Skeletal muscle cell (primary cell): Measurements from ENCODE around the gene KLHL8.
"Not testable (repeated sequence)": the region's sequence is repeated elsewhere in the genome, so short reads cannot be mapped to it uniquely, and the experiment has no call there.

Experiments
- DNase-seq: peaks from one replicate; pipeline ENCODE4 v3.0.0-alpha.2; 2010; ENCODE audit warnings: low read depth
- H3K4me3 ChIP-seq: 2 replicates; pipeline ENCODE4 v1.5.1; 2011; ENCODE audit warnings: low read depth, mild to moderate bottlenecking, control low read depth, low read length, moderate library complexity

Gene KLHL8

DNA sequence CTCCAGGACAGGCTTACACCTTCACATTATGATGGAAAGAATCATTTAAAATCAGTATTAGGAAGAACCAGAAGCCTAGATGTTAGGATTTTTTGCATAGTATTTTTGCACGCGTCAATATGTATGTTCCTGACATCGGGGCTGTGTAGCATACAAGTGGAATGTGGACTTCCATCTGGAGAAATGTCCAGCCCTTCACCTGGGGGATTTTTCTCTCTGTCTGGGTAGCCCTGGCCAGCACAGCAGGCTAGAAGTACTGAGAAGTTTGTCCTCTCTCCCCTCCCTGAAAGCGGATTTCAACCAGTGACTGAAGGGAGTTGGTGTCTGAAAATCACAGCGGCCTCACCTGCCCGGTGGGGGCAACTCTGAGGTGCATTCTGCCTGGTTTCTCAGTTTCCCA is 10.4 kb upstream of the KLHL8 start:
- no peak overlapping the region for H3K4me3 ChIP-seq
- no peak for DNase-seq

DNA sequence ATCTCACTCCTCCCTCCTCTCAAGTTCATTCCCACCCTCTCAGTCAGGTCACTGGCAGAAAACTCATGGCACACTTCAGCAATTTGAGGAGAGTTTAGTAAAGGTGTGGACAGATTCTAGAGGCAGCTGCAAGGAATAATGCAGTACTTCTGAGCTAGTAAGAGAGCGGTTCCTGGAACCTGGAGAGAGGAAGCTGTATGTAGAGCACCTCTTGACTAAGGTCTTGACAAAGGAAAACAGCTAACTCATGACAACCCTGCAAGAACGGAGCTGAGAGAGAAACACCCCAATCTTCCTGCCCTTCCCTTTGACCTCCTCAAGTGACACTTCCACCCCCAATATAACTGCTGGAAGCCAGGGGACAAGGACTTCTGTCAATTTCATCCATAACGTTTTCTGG is 9.6 kb upstream of the KLHL8 start:
- DNase-seq = no peak

DNA sequence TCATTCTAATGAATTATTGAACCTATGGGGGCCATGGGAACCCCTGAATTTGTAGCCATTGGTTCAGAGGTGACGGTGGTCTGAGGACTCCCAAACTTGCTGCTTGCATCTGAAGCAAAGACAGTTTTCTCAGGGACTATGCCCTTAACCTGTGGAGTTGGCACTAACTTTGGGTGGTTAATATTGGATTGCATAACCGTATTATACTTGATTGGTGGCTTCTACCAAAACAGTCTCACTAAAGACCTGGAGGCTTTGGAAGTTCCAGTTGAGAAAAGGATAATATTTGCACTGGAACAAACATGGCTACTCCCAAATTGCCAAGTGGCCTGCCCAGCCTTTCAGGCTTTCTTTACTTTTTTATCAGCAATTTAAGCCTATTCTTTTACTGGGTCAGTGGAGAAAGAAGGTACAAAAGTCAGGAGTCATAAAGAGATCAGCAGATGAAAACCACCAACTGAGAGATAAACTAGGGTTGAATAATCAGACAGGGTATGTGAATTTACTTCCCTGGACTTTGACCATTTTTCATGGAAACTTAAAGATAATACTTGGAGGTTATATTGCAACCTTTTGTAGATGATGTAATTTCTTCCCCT is 7.9 kb upstream of the KLHL8 start:
- no peak for DNase-seq
- H3K4me3 ChIP-seq = no peak overlapping the region

More for the DNA sequence above, 9.6 kb upstream of the KLHL8 start:
- no peak overlapping the region for H3K4me3 ChIP-seq

DNA sequence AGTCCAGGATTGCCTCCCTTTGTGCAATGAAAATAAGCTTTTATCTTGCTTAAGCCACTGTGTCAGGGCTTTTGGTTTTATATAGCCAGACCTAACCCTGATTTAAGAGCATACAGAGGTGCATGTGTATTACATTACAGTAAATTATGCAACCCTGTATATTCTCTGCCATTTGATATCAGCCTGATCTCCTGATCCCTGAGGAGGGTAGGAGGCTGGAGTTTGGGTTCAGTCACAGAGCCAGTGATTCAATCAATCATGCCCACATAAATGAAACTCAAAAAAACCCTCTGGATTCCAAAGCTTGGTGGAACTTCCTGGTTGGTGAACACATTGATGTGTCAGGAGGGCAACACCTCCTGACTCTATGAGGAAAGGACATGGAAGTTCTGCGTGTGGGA is 7.3 kb upstream of the KLHL8 start:
- H3K4me3 ChIP-seq = no peak overlapping the region
- DNase-seq = no peak

DNA sequence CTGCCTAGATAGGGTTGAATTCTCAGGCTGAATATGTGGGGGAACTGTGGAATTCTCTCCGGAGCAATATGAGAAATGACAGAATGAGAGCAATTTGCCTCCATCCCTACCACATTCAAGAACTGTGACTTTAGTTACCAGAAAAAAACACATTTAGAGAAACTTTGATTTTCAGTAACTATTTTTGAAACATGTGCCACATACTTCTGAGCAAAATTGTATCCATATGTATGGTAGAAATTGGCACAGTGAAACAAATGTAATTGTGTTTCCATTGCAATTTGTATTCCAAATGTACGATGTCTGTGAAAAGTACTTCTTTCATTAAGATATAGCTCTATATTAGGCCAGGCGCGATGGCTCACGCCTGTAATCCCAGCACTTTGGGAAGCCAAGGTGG is 5.5 kb upstream of the KLHL8 start:
- no peak for DNase-seq
- H3K4me3 ChIP-seq = no peak overlapping the region

DNA sequence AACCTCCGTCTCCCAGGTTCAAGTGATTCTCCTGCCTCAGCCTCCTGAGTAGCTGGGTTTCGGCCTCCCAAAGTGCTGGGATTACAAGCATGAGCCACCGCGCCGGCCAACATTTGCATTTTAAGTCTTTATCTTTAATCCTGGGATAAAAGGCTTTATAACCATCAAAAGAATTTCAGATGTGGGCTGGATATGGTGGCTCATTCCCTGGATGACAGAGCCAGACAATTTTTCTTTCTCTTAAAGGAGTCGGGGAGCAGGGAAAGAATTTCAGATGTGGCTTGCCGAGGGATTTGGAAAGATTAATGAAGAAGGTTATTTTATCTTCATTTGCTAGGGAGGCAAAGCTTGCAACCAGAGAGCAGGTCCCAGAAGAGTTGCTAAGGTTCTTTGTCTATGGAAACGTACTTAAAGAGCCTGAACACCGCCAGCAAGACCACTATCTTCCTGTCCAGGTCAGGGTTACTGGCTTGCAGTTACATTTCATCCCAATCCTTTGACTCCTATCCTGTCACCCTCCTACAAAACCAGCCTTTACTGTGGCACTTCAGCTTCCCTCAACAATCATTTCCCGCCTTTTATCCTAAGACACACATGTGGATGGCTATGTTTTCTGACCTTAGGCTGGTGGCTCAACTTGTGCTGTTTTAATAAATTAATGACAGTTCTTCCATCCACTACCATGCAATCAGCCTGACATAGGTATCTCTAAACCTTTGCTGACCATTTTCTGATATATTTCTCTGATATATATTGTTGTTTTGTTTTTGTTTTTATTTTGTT is 3.9 kb upstream of the KLHL8 start:
- DNase-seq = no peak
- no peak overlapping the region for H3K4me3 ChIP-seq

DNA sequence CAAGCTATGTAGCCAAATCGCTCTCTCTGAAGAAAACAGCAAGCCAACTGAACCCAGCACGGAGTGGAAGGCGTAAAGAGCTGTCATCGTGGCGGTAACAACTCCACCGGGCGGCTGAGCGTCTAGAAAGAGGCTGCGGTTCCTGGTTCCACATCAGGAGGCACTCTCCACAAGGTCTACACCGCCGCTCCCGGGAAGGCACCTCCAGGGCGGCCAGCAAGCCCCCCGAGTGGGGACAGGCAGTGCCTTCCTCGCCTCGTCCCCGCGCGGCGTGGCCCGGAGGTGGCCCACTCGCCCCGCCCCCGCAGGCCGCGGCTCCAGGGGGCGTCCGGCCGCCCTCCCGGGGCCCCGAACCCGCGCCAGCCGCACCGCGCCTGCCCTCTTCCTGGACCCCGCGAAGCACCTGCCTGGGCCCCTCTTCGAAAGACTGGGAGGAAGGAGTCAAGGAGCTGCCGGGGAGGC is 755 bp downstream of the KLHL8 start:
- H3K4me3 ChIP-seq = peak overlapping the region; percentile 96
- DNase-seq = no peak

DNA sequence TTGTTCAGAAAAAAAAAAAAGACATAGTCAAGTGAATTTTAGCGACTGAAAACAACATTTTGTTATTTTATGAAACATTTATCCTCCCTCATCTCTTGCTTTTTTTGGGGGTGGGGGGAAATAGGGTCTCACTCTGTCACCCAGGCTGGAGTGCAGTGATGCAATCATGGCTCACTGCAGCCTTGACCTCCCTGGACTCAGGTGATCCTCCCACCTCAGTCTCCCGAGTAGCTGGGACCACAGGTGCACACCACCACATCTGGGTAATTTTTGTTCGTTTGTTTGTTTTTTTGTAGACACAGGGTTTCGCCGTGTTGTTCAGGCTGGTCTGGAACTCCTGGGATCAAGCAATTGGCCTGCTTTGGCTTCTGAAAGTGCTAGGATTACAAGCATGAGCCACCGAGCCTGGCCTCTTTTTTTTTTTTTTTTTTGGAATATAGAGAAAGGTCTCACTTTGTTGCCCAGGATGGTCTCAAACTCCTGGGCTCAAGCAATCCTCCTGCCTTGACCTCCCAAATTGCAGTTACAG is 3.1 kb downstream of the KLHL8 start:
- not testable (repeated sequence) for DNase-seq, H3K4me3 ChIP-seq

DNA sequence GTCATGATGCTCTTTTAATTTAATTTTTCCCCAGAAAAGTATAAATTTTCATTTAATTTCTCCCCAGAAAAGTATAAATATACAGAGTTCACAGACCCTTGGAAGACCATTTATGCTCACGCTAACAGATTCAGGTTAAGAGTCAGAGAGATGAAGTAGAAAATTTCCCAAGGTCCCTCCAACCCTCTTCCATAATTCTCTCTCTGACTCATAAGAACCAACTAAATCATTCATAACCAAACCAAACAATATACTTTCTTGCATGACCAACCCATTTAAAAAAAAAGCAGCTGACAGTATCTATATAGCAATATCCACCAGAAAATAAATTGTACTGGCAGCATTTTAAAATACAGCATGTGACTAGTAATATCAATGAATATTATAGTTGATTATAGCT is 3.9 kb downstream of the KLHL8 start:
- DNase-seq = no peak

DNA sequence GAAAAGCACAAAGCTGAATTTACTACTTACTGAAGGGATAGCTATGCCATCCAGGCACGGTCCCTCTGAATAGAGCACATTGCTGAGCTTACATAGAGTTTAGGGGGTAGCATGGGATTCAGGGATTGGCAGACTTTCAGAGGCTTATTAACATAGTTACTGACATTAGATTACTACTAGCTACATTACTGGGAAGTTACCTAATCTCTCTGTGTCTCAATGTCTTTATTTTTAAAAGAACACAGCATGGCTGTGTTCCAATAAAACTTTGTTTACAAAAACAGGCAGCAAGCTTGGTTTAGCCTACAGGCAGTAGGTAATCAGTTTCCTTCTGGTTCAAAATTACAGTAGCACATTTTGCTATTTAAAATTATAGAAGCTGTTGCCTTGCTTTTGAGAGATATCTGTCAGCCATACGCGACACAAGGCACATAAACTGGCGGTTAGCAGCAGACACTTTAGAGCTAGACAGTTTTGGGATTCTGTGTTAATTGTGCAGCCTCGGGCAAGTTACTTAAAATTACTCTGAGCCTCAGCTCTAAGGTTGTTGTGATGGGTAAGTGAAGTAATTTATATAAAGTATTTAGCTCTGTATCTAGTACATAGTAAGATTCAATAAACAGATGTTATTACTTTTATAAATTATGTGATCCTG is 6.9 kb downstream of the KLHL8 start:
- no peak overlapping the region for H3K4me3 ChIP-seq
- DNase-seq = no peak

More for the DNA sequence above, 3.9 kb downstream of the KLHL8 start:
- no peak overlapping the region for H3K4me3 ChIP-seq

DNA sequence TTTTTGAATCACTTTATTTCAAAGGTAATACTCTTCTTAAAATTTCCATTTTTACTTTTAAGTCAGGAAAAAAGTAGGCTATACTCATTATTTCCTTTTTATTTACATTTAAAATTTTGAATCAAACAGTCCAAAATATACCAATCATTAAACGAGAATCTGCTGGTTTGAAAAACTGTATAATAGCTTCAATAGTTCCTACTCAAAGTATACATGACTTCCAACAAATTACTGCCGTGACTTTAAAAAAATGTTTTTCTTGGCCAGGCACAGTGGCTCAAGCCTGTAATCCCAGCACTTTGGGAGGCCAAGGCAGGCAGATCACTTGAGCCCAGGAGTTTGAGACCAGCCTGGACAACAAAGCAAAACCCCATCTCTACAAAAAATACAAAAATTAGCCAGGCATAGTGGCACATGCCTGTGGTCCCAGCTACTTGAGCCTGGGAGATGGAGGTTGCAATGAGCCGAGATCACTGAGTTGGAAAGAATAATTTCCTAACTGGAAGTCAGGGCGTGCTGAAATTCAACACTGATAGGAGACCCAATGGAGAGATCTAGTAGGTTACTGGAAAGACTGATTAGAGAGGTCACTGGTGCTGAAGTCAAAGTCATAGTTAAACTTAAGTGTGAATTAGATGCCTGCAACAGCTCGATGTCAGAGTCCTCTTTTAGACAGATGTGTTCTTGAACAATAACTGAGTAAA is 9.0 kb downstream of the KLHL8 start:
- H3K4me3 ChIP-seq = no peak overlapping the region
- no peak for DNase-seq

DNA sequence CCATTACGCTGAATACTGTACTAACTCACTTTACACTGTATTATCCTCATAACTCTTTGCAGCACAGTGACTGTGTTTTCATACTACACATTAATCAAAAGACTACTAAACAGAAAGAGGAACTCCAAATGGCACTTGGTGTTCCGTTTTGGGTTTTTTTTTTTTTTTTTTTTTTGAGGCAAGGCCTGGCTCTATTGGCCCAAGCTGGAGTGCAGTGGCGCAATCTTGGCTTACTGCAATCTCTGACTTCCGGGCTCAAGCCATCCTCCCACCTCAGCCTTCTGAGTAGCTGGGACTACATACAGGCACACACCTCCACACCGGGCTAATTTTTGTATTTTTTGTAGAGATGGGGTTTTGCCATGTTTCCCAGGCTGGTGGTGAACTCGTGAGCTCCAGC is 10.7 kb downstream of the KLHL8 start:
- H3K4me3 ChIP-seq = no peak overlapping the region
- no peak for DNase-seq

DNA sequence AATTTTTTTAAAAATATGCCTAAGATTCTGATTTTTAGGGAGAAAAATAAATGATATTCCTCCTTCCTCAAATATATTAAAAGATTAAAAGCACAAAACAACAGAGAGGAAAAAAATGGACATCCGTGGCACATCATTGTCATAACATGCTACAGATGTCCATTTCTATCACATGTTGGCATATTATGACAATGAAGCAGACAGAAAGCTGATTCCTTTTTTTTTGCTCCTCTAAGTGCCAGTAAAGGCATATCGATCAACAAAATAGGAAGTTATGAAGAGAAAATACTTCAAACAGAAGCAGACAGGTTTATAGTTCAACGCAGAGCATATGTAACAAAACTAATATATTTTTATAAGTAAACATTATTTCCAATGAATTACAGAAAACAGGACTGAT is 11.2 kb downstream of the KLHL8 start:
- no peak for DNase-seq
- H3K4me3 ChIP-seq = no peak overlapping the region

DNA sequence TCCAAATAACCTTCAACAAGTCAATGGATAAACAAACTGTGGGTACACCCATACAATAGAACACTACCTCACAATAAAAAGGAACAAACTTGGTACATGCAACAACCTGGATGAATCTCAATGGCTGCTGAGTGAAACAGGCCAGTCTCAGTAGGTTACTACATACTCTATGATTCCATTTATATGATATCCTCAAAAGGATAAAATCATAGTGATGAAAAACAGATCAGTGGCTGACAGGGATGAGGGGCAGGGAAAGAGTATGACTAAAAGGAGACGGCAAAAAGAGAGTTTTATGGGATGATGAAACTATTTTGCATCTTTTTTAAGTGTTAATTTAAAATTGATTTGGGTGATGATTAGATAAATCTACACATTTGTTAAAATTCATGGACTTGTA is 15.9 kb downstream of the KLHL8 start:
- no peak overlapping the region for H3K4me3 ChIP-seq
- DNase-seq = no peak

DNA sequence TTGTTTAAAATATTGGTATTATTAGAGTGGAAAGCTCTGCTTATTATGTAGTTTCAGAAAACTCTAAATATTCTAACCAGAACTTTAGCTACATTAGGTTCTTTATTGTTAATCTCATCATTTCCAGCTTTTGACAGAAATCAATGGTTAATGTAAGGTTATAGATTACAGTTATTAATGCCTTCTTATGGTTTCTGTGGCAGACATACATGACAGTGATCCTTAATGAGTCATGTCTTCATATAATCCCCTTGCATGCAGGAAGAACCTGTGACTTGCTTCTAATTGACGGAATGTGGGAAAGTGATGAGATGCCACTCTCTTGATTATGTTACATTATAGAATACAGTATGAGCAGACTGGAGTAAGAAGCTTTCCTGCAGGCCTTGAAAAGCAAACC is 23.5 kb downstream of the KLHL8 start:
- no peak for DNase-seq
- H3K4me3 ChIP-seq = no peak overlapping the region

DNA sequence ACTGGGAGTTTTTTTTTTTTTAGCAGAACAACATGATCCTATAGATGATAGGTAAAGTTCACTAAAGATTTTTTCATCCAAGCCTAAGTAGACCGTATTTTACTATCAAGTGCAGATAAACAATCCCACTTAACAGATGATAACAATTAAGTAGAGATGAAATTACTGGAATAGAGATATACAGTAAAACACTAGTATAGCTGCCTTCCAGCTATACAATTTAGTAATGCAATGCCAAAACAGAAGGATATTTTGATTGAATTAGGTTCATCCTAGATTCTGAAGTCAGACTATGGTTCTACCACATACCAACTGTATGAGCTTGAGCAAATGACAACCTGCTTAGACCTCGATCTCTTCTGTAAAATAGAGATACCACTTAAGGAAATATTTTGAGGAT is 24.3 kb downstream of the KLHL8 start:
- no peak for DNase-seq
- no peak overlapping the region for H3K4me3 ChIP-seq

DNA sequence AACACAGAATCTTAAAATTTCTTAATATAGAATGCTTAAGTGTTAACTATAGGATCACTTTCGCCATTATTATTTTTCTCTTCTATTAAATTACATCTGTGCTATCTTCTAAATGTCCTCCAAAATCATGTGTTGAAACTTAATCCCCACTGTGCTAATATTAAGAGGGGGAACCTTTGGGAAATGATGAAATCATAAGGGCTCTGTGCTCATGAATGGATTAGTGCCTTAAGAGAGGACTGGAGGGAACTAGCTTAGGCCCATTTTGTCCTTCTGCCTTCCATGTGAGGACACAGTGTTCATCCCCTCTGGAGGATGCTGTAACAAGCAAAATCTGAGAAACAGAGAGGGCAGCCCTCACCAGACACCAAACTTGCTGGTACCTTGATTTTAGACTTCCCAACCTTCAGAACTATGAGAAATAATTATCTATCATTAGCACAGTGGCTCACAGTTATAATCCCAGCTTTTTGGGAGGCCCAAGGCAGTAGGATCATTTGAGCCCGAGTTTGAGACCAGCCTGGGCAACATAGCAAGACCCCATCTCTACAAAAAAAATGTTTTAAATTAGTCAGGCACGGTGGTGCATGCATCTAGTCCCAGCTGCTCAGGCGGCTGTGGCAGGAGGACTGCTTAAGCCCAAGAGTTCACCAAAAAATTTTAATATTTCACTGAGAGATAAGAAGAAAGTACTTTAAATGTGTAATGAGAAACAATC is 26.3 kb downstream of the KLHL8 start:
- DNase-seq = no peak
- no peak overlapping the region for H3K4me3 ChIP-seq

DNA sequence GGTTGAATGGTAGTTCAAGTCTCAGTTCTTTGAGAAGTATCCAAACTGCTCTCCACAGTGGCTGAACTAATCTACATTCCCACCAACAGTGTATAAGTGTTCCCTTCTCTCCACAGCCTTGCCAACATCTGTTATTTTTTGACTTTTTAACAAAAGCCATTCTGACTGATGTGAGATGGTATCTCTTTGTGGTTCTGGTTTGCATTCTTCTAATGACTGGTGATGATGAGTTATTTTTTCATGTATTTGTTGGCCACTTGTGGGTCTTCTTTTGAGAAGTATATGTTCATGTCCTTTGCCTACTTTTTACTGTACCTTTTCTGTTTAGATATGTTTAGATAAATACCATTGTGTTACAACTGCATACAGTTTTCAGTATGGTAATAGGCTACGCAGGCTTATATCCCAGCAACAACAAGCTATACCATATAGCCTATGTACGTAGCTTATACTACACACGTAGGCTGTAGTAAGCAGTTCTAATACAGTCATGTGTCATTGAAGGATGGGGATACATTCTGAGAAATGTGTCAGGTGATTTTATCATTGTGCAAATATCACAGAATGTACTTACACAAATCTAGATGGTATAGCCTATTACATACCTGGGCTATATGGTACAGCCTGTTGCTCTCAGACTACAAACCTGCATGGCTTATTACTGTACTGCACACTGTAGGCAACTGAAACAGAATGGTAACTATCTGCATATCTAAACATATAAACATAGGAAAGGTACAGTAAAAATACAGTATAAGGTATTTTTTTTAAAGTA is 28.1 kb downstream of the KLHL8 start:
- no peak overlapping the region for H3K4me3 ChIP-seq
- no peak for DNase-seq

DNA sequence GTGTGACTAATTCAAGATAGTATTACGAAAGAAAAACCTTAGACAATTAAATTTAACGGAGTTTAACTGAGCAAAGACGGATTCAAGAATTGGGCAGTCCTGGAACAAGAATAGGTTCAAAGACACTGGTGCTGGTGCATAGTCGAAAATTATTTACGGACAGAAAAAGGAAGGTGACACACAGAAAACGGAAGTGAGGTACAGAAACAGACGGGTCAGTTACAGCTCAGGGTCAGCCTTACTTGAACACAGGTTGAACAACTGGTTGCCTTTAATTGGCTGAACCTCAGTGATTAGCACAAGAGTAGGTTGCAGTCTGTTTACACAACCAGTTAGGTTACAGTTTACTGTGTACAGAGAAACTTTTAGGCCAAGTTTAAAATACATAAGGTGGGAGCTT is 31.5 kb downstream of the KLHL8 start:
- no peak overlapping the region for H3K4me3 ChIP-seq
- no peak for DNase-seq
